ENCODE results near the gene MAP1LC3A. TPM values are rescaled to one million over a fixed set of nuclear protein-coding genes. Genes with fewer than 3 reads are reported as not detected.

Gene MAP1LC3A
- total RNA-seq, 1 experiment from 2014 or later: not detected

GRCh38 chr20:34529742-34530141, 28.8 kb upstream of the MAP1LC3A start:
- intact Hi-C loops (cut with micrococcal nuclease): no loop called here
- Histone ChIP-seq H3K36me3 (ENCODE audit: control insufficient read depth in 1 of 2, insufficient read depth in 2 of 2, low read length in 2 of 2) (peaks cover 16 to 49% of the 10 kb centered on the region in 2 experiments), H2AFZ (ENCODE audit: low read depth, low read length, poor library complexity, severe bottlenecking) (no peak overlapping the region), H3K9me3 (ENCODE audit: control insufficient read depth in 1 of 2, insufficient read depth in 1 of 2, low read depth in 1 of 2, low read length in 2 of 2) (no peaks in the 10 kb centered on the region), H3K4me2 (ENCODE audit: low read length) (no peak overlapping the region), H3K4me3 (replicated peaks in 1 of 2; ENCODE audit: low read depth in 1 of 2, low read length in 2 of 2) (no peak overlapping the region), H3K27me3 (ENCODE audit: insufficient read depth, low read length) (no peaks in the 10 kb centered on the region), H3K9ac (ENCODE audit: low read length) (no peak overlapping the region), H3K9me2 (ENCODE audit: insufficient read depth) (no peaks in the 10 kb centered on the region), H3K27ac (ENCODE audit: low read depth, low read length) (no peak overlapping the region), H3K79me2 (ENCODE audit: insufficient read depth, low read length) (peaks cover 33% of the 10 kb centered on the region), H3K4me1 (ENCODE audit: control insufficient read depth in 1 of 2, insufficient read depth in 2 of 2, low read length in 2 of 2) (peaks cover 24% of the 10 kb centered on the region in 2 experiments), H4K20me1 (ENCODE audit: insufficient read depth) (no peaks in the 10 kb centered on the region; the same call in 1 of the 2 replicates)
- POLR2A ChIA-PET: interaction anchor here (0.7 kb wide), 1 partner anchor 9 kb away, joined by 3 read pairs; no protein-coding TSS in a partner anchor
- CTCF ChIA-PET: no interaction called here
- no peak for DNase-seq (ENCODE audit: low read depth, low spot score)
- no peak for TF ChIP-seq ATF3 (IDR thresholded peaks at IDR 0.05)
- no peak for TF ChIP-seq CTCF (IDR thresholded peaks at IDR 0.05 in 2 of 3, conservative IDR thresholded peaks at IDR 0.05 in 1 of 3; ENCODE audit: borderline replicate concordance in 1 of 3, insufficient read depth in 1 of 3, low read depth in 2 of 3, low read length in 2 of 3)
- TF ChIP-seq SIN3A (IDR thresholded peaks at IDR 0.05; ENCODE audit: low read depth): no peak
- TF ChIP-seq POLR2AphosphoS5 (IDR thresholded peaks at IDR 0.05; ENCODE audit: low read depth, low read length): no peak
- TF ChIP-seq EZH2phosphoT487 (IDR thresholded peaks at IDR 0.05; ENCODE audit: borderline replicate concordance): no peak
- TF ChIP-seq ELF1 (IDR thresholded peaks at IDR 0.05; ENCODE audit: borderline replicate concordance, low read depth): no peak
- no peak for TF ChIP-seq CBX3 (IDR thresholded peaks at IDR 0.05; ENCODE audit: low read depth)
- RAD21 ChIA-PET (ENCODE audit: low non-redundant PET in 1 of 2, low total read pairs in 2 of 2, uncharacterized antibody in 2 of 2, unreplicated experiment in 2 of 2): no interaction called here
- ATAC-seq: no peak
- BruUV-seq (replicated peaks): no TSS peak

- POLR2A ChIA-PET: interaction anchor here (0.7 kb wide), 1 partner anchor 8 kb away, joined by 3 read pairs; no protein-coding TSS in a partner anchor
- no peaks in the 10 kb centered on the region for H3K9me3 ChIP-seq (ENCODE audit: control insufficient read depth in 1 of 2, insufficient read depth in 1 of 2, low read depth in 1 of 2, low read length in 2 of 2)
- H3K4me1 ChIP-seq (ENCODE audit: control insufficient read depth in 1 of 2, insufficient read depth in 2 of 2, low read length in 2 of 2): peaks cover 18% of the 10 kb centered on the region in 2 experiments
- CTCF ChIA-PET: no interaction called here
- intact Hi-C loops (cut with micrococcal nuclease): no loop called here
- no peaks in the 10 kb centered on the region; the same call in 1 of the 2 replicates for H4K20me1 ChIP-seq (ENCODE audit: insufficient read depth)
- H3K36me3 ChIP-seq (ENCODE audit: control insufficient read depth in 1 of 2, insufficient read depth in 2 of 2, low read length in 2 of 2): peaks cover 16 to 53% of the 10 kb centered on the region in 2 experiments
- no peak for ATAC-seq
- no peak for DNase-seq (ENCODE audit: low read depth, low spot score)
- no peak overlapping the region for H3K27ac ChIP-seq (ENCODE audit: low read depth, low read length)
- H3K9ac ChIP-seq (ENCODE audit: low read length): no peak overlapping the region
- no peaks in the 10 kb centered on the region for H3K27me3 ChIP-seq (ENCODE audit: insufficient read depth, low read length)
- no peak overlapping the region for H3K4me3 ChIP-seq (replicated peaks in 1 of 2; ENCODE audit: low read depth in 1 of 2, low read length in 2 of 2)
- H2AFZ ChIP-seq (ENCODE audit: low read depth, low read length, poor library complexity, severe bottlenecking): no peak overlapping the region
- RAD21 ChIA-PET (ENCODE audit: low non-redundant PET in 1 of 2, low total read pairs in 2 of 2, uncharacterized antibody in 2 of 2, unreplicated experiment in 2 of 2): interaction anchor here in 1 of 2 experiments (0.6 kb wide), 1 partner anchor 305 kb away, joined by 3 read pairs; no protein-coding TSS in a partner anchor
- BruUV-seq (replicated peaks): no TSS peak
- H3K4me2 ChIP-seq (ENCODE audit: low read length): no peak overlapping the region
- H3K9me2 ChIP-seq (ENCODE audit: insufficient read depth): no peaks in the 10 kb centered on the region
- H3K79me2 ChIP-seq (ENCODE audit: insufficient read depth, low read length): peaks cover 29% of the 10 kb centered on the region
- TF ChIP-seq, protein P1, sequence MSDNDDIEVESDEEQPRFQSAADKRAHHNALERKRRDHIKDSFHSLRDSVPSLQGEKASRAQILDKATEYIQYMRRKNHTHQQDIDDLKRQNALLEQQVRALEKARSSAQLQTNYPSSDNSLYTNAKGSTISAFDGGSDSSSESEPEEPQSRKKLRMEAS (IDR thresholded peaks at IDR 0.05): no peak
- TF ChIP-seq POLR2AphosphoS5 (IDR thresholded peaks at IDR 0.05; ENCODE audit: low read depth, low read length) (no peak), CEBPB (IDR thresholded peaks at IDR 0.05; ENCODE audit: low read depth) (no peak), TCF7L2 (IDR thresholded peaks at IDR 0.05; ENCODE audit: borderline replicate concordance, extremely low read depth, insufficient read depth, insufficient read length) (no peak), CBX3 (IDR thresholded peaks at IDR 0.05; ENCODE audit: low read depth) (no peak), POLR2A (IDR thresholded peaks at IDR 0.05; ENCODE audit: borderline replicate concordance, extremely low read depth, insufficient read depth, insufficient read length) (no peak), SP1 (IDR thresholded peaks at IDR 0.05; ENCODE audit: low read depth) (no peak), ELF1 (IDR thresholded peaks at IDR 0.05; ENCODE audit: borderline replicate concordance, low read depth) (no peak), REST (IDR thresholded peaks at IDR 0.05; ENCODE audit: low read depth) (no peak), YY1 (IDR thresholded peaks at IDR 0.05; ENCODE audit: extremely low read depth, insufficient replicate concordance, low read depth, low read length) (no peak)
Measured at GRCh38 chr20:34530342-34530741, 28.2 kb upstream of the MAP1LC3A start.
